Liver (tissue), 3 donors: Measurements from ENCODE around the gene MSRB2.

Source experiments
- FOXA1 ChIP-seq: IDR thresholded peaks from 2 replicates; pipeline ENCODE4 v1.6.1; 2016; ENCODE audit warnings: antibody characterized with exemption
- GABPA ChIP-seq, 2 donors: IDR thresholded peaks in 1 of 2; conservative IDR thresholded peaks in 1 of 2; 2 replicates each; pipeline ENCODE4 v1.6.1; 2016; ENCODE audit warnings: antibody characterized with exemption in 2 of 2, mild to moderate bottlenecking in 1 of 2, moderate library complexity in 1 of 2
- HNF4A ChIP-seq, 2 donors: conservative IDR thresholded peaks; 2 replicates each; pipeline ENCODE4 v1.6.1; 2016; ENCODE audit warnings: antibody characterized with exemption in 2 of 2, mild to moderate bottlenecking in 2 of 2
- SP1 ChIP-seq: IDR thresholded peaks from 2 replicates; pipeline ENCODE4 v1.6.1; 2018; ENCODE audit warnings: antibody characterized with exemption, mild to moderate bottlenecking
- TAF1 ChIP-seq: conservative IDR thresholded peaks from 2 replicates; pipeline ENCODE4 v1.6.1; 2016; ENCODE audit warnings: antibody characterized with exemption, mild to moderate bottlenecking
- TF ChIP-seq, protein P1 (sequence below): fragments of 150-350 bp; IDR thresholded peaks from 2 replicates; pipeline ENCODE4 v1.5.1; 2017; ENCODE audit warnings: improper control_type of control experiment, low read depth, low read length; ENCODE audit not compliant: missing input control
- TF ChIP-seq, protein P2 (sequence below): IDR thresholded peaks from 2 replicates; pipeline ENCODE4 v1.6.1; 2016; ENCODE audit warnings: antibody characterized with exemption, mild to moderate bottlenecking
- TF ChIP-seq, protein P3 (sequence below): IDR thresholded peaks from 2 replicates; pipeline ENCODE4 v1.6.1; 2016; ENCODE audit warnings: antibody characterized with exemption
- donor health status: healthy.
- donor health status: healthy.

DNA sequence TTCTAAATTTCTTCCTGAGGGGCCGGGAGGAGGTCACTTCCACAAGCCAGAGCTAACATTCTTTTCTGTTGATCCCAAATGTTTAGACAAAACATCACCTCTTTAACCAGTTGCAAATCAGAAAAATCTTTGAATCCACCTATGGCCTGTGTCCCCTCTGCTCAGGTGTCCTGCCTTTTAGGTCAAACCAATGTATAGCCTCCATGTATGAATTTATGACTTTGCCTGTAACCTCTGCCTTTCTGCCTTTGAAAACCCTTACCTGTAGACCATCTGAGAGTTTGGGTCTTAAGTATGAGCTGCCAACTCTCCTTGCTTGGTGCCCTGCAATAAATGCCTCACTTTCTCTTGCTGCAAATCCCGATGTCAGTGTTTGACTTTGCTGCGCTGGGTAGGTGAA is 44.1 kb upstream of the MSRB2 start:
- TF ChIP-seq, protein P1, sequence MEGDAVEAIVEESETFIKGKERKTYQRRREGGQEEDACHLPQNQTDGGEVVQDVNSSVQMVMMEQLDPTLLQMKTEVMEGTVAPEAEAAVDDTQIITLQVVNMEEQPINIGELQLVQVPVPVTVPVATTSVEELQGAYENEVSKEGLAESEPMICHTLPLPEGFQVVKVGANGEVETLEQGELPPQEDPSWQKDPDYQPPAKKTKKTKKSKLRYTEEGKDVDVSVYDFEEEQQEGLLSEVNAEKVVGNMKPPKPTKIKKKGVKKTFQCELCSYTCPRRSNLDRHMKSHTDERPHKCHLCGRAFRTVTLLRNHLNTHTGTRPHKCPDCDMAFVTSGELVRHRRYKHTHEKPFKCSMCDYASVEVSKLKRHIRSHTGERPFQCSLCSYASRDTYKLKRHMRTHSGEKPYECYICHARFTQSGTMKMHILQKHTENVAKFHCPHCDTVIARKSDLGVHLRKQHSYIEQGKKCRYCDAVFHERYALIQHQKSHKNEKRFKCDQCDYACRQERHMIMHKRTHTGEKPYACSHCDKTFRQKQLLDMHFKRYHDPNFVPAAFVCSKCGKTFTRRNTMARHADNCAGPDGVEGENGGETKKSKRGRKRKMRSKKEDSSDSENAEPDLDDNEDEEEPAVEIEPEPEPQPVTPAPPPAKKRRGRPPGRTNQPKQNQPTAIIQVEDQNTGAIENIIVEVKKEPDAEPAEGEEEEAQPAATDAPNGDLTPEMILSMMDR: no peak
- TF ChIP-seq, protein P2, sequence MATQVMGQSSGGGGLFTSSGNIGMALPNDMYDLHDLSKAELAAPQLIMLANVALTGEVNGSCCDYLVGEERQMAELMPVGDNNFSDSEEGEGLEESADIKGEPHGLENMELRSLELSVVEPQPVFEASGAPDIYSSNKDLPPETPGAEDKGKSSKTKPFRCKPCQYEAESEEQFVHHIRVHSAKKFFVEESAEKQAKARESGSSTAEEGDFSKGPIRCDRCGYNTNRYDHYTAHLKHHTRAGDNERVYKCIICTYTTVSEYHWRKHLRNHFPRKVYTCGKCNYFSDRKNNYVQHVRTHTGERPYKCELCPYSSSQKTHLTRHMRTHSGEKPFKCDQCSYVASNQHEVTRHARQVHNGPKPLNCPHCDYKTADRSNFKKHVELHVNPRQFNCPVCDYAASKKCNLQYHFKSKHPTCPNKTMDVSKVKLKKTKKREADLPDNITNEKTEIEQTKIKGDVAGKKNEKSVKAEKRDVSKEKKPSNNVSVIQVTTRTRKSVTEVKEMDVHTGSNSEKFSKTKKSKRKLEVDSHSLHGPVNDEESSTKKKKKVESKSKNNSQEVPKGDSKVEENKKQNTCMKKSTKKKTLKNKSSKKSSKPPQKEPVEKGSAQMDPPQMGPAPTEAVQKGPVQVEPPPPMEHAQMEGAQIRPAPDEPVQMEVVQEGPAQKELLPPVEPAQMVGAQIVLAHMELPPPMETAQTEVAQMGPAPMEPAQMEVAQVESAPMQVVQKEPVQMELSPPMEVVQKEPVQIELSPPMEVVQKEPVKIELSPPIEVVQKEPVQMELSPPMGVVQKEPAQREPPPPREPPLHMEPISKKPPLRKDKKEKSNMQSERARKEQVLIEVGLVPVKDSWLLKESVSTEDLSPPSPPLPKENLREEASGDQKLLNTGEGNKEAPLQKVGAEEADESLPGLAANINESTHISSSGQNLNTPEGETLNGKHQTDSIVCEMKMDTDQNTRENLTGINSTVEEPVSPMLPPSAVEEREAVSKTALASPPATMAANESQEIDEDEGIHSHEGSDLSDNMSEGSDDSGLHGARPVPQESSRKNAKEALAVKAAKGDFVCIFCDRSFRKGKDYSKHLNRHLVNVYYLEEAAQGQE: no peak
- no peak for TF ChIP-seq TAF1
- TF ChIP-seq, protein P3, sequence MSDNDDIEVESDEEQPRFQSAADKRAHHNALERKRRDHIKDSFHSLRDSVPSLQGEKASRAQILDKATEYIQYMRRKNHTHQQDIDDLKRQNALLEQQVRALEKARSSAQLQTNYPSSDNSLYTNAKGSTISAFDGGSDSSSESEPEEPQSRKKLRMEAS: no peak
- TF ChIP-seq GABPA (IDR thresholded peaks at IDR 0.05 in 1 of 2, conservative IDR thresholded peaks at IDR 0.05 in 1 of 2): no peak
- no peak for TF ChIP-seq HNF4A (conservative IDR thresholded peaks at IDR 0.05)
- no peak for TF ChIP-seq SP1
- no peak for TF ChIP-seq FOXA1
